C4-2B (cell line): ENCODE results near the gene SGPL1.

Source experiments
- ZFX ChIP-seq: fragments of 450-650 bp; IDR thresholded peaks from 2 replicates; pipeline ENCODE4 v1.6.1; 2017
- TF ChIP-seq, protein P1 (sequence below): fragments of 450-650 bp; conservative IDR thresholded peaks from 2 replicates; pipeline ENCODE4 v1.5.1; 2017; ENCODE audit warnings: mild to moderate bottlenecking

DNA sequence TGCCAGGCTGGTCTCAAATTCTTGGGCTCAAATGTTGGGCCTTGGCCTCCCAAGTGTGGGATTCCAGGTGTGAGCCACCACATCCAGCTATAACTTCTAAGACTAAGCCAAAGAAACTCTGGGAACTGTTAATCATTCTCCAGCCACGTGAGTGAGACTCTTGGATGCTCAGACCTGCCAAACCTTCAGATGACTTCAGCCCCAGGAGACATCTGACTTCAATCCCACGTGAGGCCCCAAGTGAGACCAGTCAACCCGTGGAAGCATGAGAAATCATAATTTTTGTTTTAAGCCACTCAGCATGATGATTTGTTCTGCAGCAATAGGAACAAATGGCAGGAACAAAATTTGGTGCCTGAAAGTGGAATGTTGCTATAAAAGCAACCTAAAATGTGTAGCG lies 76.9 kb downstream of the SGPL1 start:
- TF ChIP-seq, protein P1, sequence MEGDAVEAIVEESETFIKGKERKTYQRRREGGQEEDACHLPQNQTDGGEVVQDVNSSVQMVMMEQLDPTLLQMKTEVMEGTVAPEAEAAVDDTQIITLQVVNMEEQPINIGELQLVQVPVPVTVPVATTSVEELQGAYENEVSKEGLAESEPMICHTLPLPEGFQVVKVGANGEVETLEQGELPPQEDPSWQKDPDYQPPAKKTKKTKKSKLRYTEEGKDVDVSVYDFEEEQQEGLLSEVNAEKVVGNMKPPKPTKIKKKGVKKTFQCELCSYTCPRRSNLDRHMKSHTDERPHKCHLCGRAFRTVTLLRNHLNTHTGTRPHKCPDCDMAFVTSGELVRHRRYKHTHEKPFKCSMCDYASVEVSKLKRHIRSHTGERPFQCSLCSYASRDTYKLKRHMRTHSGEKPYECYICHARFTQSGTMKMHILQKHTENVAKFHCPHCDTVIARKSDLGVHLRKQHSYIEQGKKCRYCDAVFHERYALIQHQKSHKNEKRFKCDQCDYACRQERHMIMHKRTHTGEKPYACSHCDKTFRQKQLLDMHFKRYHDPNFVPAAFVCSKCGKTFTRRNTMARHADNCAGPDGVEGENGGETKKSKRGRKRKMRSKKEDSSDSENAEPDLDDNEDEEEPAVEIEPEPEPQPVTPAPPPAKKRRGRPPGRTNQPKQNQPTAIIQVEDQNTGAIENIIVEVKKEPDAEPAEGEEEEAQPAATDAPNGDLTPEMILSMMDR, result no peak
- no peak for TF ChIP-seq ZFX
